ENCODE data around the gene ZBTB17. TPM values are rescaled to one million over a fixed set of nuclear protein-coding genes. Genes with fewer than 3 reads are reported as not detected.
"Not testable (repeated sequence)": the region's sequence is repeated elsewhere in the genome, so short reads cannot be mapped to it uniquely, and the experiment has no call there.

ZBTB17 gene
- total and polyA plus RNA-seq, 10 of the 15 experiments (the other 5 are each of a cell fraction or from before 2014, with no cell fraction given), result 0.87 to 59.4 (median 38.7) TPM

- no peak overlapping the region for H3K4me3 ChIP-seq
- TF ChIP-seq NKRF (conservative IDR thresholded peaks at IDR 0.05) (no peak), MEF2B (IDR thresholded peaks at IDR 0.05; ENCODE audit: partially characterized antibody, poor library complexity, severe bottlenecking) (peak; percentile 34), CTCF (IDR thresholded peaks at IDR 0.05 in 2 of 3, conservative IDR thresholded peaks at IDR 0.05 in 1 of 3; ENCODE audit: control insufficient read depth in 2 of 3, extremely low read depth in 1 of 3, insufficient read depth in 1 of 3, low read depth in 3 of 3, low read length in 3 of 3) (no peak)
- peaks cover 20% of the 10 kb centered on the region for H3K4me1 ChIP-seq (ENCODE audit: control insufficient read depth, insufficient read depth, low read length)
- no peaks in the 10 kb centered on the region; a peak in 1 of 4 replicates for H3K27me3 ChIP-seq (replicated peaks in 1 of 2; ENCODE audit: control insufficient read depth in 2 of 2, insufficient read depth in 2 of 2, low read length in 1 of 2)
- no peak overlapping the region for H3K9ac ChIP-seq (ENCODE audit: control insufficient read depth, insufficient read depth, low read length)
- H2AFZ ChIP-seq (ENCODE audit: control insufficient read depth, low read depth, low read length), result no peak overlapping the region; the same call in 1 of the 2 replicates
- in situ Hi-C loops (cut with MboI), result no loop called here
- H3K27ac ChIP-seq (ENCODE audit: control insufficient read depth, insufficient read depth), result no peak overlapping the region
- H4K20me1 ChIP-seq (ENCODE audit: control insufficient read depth, insufficient read depth), result no peaks in the 10 kb centered on the region
- intact Hi-C loops (cut with micrococcal nuclease; ENCODE audit: unreplicated experiment), result loop anchor here (5.0 kb wide), 1 partner anchor 203 kb away; no protein-coding TSS in a partner anchor
- RAD21 ChIA-PET (ENCODE audit: unreplicated experiment), result interaction anchor here (0.9 to 2.0 kb wide), 7 partner anchors 31 to 202 kb away, joined by 3 to 8 read pairs (median 6); no protein-coding TSS in a partner anchor
- FAIRE-seq (no peak), DNase-seq (ENCODE audit: low read depth, low spot score) (no peak), ATAC-seq (no peak)
- POLR2A ChIA-PET, result interaction anchor here (1.2 kb wide), 1 partner anchor 33 kb away, joined by 3 read pairs; no protein-coding TSS in a partner anchor
- CTCF ChIA-PET, result interaction anchor here (0.6 to 7.5 kb wide), 13 partner anchors 26 to 214 kb away, joined by 3 to 81 read pairs (median 4); partner anchors contain the start of genes UQCRHL and ZBTB17
- SMC1A ChIA-PET (ENCODE audit: uncharacterized antibody, unreplicated experiment), result interaction anchor here (0.9 to 6.5 kb wide), 9 partner anchors 8 to 217 kb away, joined by 3 to 57 read pairs (median 4); no protein-coding TSS in a partner anchor
- BruUV-seq (replicated peaks), result no TSS peak
- H3K36me3 ChIP-seq (ENCODE audit: control insufficient read depth in 2 of 2, insufficient read depth in 2 of 2, low read length in 1 of 2), result no peaks in the 10 kb centered on the region
- no peaks in the 10 kb centered on the region for H3K79me2 ChIP-seq (ENCODE audit: control insufficient read depth, insufficient read depth, low read length)
- no peak overlapping the region for H3K4me2 ChIP-seq (ENCODE audit: control insufficient read depth, insufficient read depth)
- H3K9me3 ChIP-seq (replicated peaks; ENCODE audit: control insufficient read depth, insufficient read depth, low read length), result no peaks in the 10 kb centered on the region
- 0% methylated on average over 5 of the region's 5 CpGs for WGBS (ENCODE audit: insufficient coverage, insufficient replicate concordance, low lambda C conversion rate, missing lambda C conversion rate)
Observed at GRCh38 chr1:16005597-16005996, 29.7 kb upstream of the ZBTB17 start.

GRCh38 chr1:16001274-16001673, 25.4 kb upstream of the ZBTB17 start:
- intact Hi-C loops (cut with micrococcal nuclease; ENCODE audit: unreplicated experiment); H4K20me1 ChIP-seq (ENCODE audit: control insufficient read depth, insufficient read depth); H3K36me3 ChIP-seq (ENCODE audit: control insufficient read depth in 2 of 2, insufficient read depth in 2 of 2, low read length in 1 of 2); BruUV-seq (replicated peaks); H3K79me2 ChIP-seq (ENCODE audit: control insufficient read depth, insufficient read depth, low read length); in situ Hi-C loops (cut with MboI); H2AFZ ChIP-seq (ENCODE audit: control insufficient read depth, low read depth, low read length); POLR2A ChIA-PET; FAIRE-seq; H3K27ac ChIP-seq (ENCODE audit: control insufficient read depth, insufficient read depth); H3K4me2 ChIP-seq (ENCODE audit: control insufficient read depth, insufficient read depth); ATAC-seq; H3K9me3 ChIP-seq (replicated peaks; ENCODE audit: control insufficient read depth, insufficient read depth, low read length); H3K27me3 ChIP-seq (replicated peaks in 1 of 2; ENCODE audit: control insufficient read depth in 2 of 2, insufficient read depth in 2 of 2, low read length in 1 of 2); DNase-seq (ENCODE audit: low read depth, low spot score); H3K4me3 ChIP-seq; H3K9ac ChIP-seq (ENCODE audit: control insufficient read depth, insufficient read depth, low read length): not testable (repeated sequence)
- H3K4me1 ChIP-seq (ENCODE audit: control insufficient read depth, insufficient read depth, low read length), result peaks cover 13% of the 10 kb centered on the region
- ChIA-PET CTCF (interaction anchor here (0.6 to 1.9 kb wide), 3 partner anchors 9 to 210 kb away, joined by 3 to 6 read pairs (median 5); no protein-coding TSS in a partner anchor), RAD21 (ENCODE audit: unreplicated experiment) (interaction anchor here (1.8 kb wide), 1 partner anchor 186 kb away, joined by 5 read pairs; no protein-coding TSS in a partner anchor), SMC1A (ENCODE audit: uncharacterized antibody, unreplicated experiment) (interaction anchor here (1.0 to 1.2 kb wide), 2 partner anchors 135 to 186 kb away, joined by 3 read pairs; no protein-coding TSS in a partner anchor)
- WGBS (ENCODE audit: insufficient coverage, insufficient replicate concordance, low lambda C conversion rate, missing lambda C conversion rate), result 61% methylated on average over 10 of the region's 10 CpGs
